GM12878 (cell line): ENCODE data around the gene PINLYP. TPM values are rescaled to one million over a fixed set of nuclear protein-coding genes. Genes with fewer than 3 reads are reported as not detected.

ENCODE experiments used
- CBX5 ChIP-seq: sonication (generic); IDR thresholded peaks from 2 replicates; pipeline ENCODE4 v1.6.1; 2016; ENCODE audit warnings: low read depth, moderate library complexity, mild to moderate bottlenecking, inconsistent platforms
- CHD1 ChIP-seq: IDR thresholded peaks from 2 replicates; pipeline ENCODE4 v1.6.1; 2012; ENCODE audit warnings: low read depth, low read length, improper control_type of control experiment
- CTCF ChIP-seq, 3 experiments: IDR thresholded peaks in 2 of 3; conservative IDR thresholded peaks in 1 of 3; 2 replicates each; pipeline ENCODE4 v1.5.1; 2011; ENCODE audit warnings: low read depth in 3 of 3, low read length in 3 of 3, mild to moderate bottlenecking in 3 of 3, control low read depth in 2 of 3, moderate library complexity in 2 of 3, inconsistent platforms in 1 of 3, mixed read lengths in 1 of 3; ENCODE audit not compliant: control insufficient read depth in 2 of 3, insufficient read depth in 1 of 3; ENCODE audit errors: extremely low read depth in 1 of 3
- CUX1 ChIP-seq: IDR thresholded peaks from 2 replicates; pipeline ENCODE4 v1.6.1; 2012; ENCODE audit warnings: improper control_type of control experiment, low read depth, low read length; ENCODE audit not compliant: insufficient replicate concordance
- E4F1 ChIP-seq: fragments of 450-650 bp; IDR thresholded peaks from 2 replicates; pipeline ENCODE4 v1.6.1; 2018; ENCODE audit warnings: borderline replicate concordance, mild to moderate bottlenecking; ENCODE audit not compliant: partially characterized antibody
- EGR1 ChIP-seq, 2 experiments: IDR thresholded peaks; 1 replicate in 1 of 2; 2 replicates in 1 of 2; pipeline ENCODE4 v1.6.1; 2011 to 2012; ENCODE audit warnings: low read depth in 2 of 2, low read length in 2 of 2, borderline replicate concordance in 1 of 2, mild to moderate bottlenecking in 1 of 2, moderate library complexity in 1 of 2
- EZH2 ChIP-seq: IDR thresholded peaks from 2 replicates; pipeline ENCODE4 v1.6.1; 2012; ENCODE audit warnings: low read depth, mild to moderate bottlenecking, control low read depth, inconsistent platforms, low read length, borderline replicate concordance; ENCODE audit not compliant: control insufficient read depth
- IRF5 ChIP-seq: fragments of 450-650 bp; IDR thresholded peaks from 2 replicates; pipeline ENCODE4 v1.6.1; 2017; ENCODE audit warnings: borderline replicate concordance
- JUNB ChIP-seq: IDR thresholded peaks from 2 replicates; pipeline ENCODE4 v1.6.1; 2016; ENCODE audit warnings: antibody characterized with exemption, mild to moderate bottlenecking
- MYC ChIP-seq: IDR thresholded peaks from 2 replicates; pipeline ENCODE4 v1.6.1; 2011; ENCODE audit warnings: mild to moderate bottlenecking, low read length, moderate library complexity, inconsistent platforms; ENCODE audit not compliant: insufficient read depth, insufficient replicate concordance, insufficient read length, severe bottlenecking
- NBN ChIP-seq: fragments of 450-650 bp; IDR thresholded peaks from 2 replicates; pipeline ENCODE4 v1.6.1; 2016
- NR2C1 ChIP-seq: fragments of 450-650 bp; IDR thresholded peaks from 2 replicates; pipeline ENCODE4 v1.6.1; 2017; ENCODE audit warnings: antibody characterized with exemption, mild to moderate bottlenecking, moderate library complexity
- RUNX3 ChIP-seq: IDR thresholded peaks from 2 replicates; pipeline ENCODE4 v1.6.1; 2012; ENCODE audit warnings: low read length, inconsistent platforms
- SIN3A ChIP-seq: IDR thresholded peaks from 2 replicates; pipeline ENCODE4 v1.6.1; 2012; ENCODE audit warnings: low read depth, low read length, improper control_type of control experiment
- SMARCA5 ChIP-seq: fragments of 450-650 bp; IDR thresholded peaks from 2 replicates; pipeline ENCODE4 v1.6.1; 2017; ENCODE audit warnings: mild to moderate bottlenecking
- SPI1 ChIP-seq: IDR thresholded peaks from 2 replicates; pipeline ENCODE4 v1.6.1; 2011; ENCODE audit warnings: low read depth, mild to moderate bottlenecking, low read length, moderate library complexity, borderline replicate concordance; ENCODE audit not compliant: insufficient read depth
- ZBED1 ChIP-seq: IDR thresholded peaks from 2 replicates; pipeline ENCODE4 v1.6.1; 2016; ENCODE audit warnings: borderline replicate concordance
- polyA plus RNA-seq, 11 experiments: library from polyadenylated mRNA; depleted of rRNA in 4 of 11; unstranded in 6 of 11; stranded (reverse) in 5 of 11; fragments of >200 nt; fragmentation: Nextera tagmentation in 4 of 11; fragmentation: Illumina TruSeq in 1 of 11; extraction: Ambion mirVana in 4 of 11; extraction: Trizol in 1 of 11; gene quantifications; 1 replicate in 1 of 11; 2 replicates in 10 of 11; pipeline versions ENCODE4 v1.2.1 to v1.2.3, GENCODE V29; 2011 to 2016; ENCODE audit warnings: inconsistent platforms in 2 of 11, missing spikeins in 2 of 11, low read depth in 1 of 11
- total RNA-seq, 4 experiments: library from RNA; depleted of rRNA in 3 of 4; stranded (reverse); fragments of >200 nt in 3 of 4; fragmentation: Illumina TruSeq in 1 of 4; extraction: Trizol in 1 of 4; gene quantifications; 2 replicates each; pipeline versions ENCODE4 v1.2.1 to v1.2.3, GENCODE V29; 2013 to 2021

The PINLYP gene
- total and polyA plus RNA-seq, 10 of the 15 experiments (the other 5 are each of a cell fraction or from before 2014, with no cell fraction given): 1.0 to 26.9 (median 11.4) TPM

GRCh38 chr19:43595999-43596841, 20.6 kb downstream of the PINLYP start, which contains the start of the genes IRGQ and ZNF576 (continued):
- TF ChIP-seq SPI1 (no peak), EGR1 (IDR thresholded peaks at IDR 0.05; ENCODE audit: borderline replicate concordance in 1 of 2, low read depth in 2 of 2, low read length in 2 of 2) (peak in 1 of 2 experiments; percentile 76; a peak in 2 of 3 replicates), E4F1 (no peak), CBX5 (no peak), SMARCA5 (no peak; the same call in 1 of the 2 replicates), IRF5 (peak; percentile 98), JUNB (no peak), CUX1 (no peak), NR2C1 (peak; percentile 73), ZBED1 (no peak), SIN3A (no peak; the same call in none of the 2 replicates), CHD1 (no peak), EZH2 (no peak), NBN (peak; percentile 97), CTCF (IDR thresholded peaks at IDR 0.05 in 2 of 3, conservative IDR thresholded peaks at IDR 0.05 in 1 of 3; ENCODE audit: control insufficient read depth in 2 of 3, extremely low read depth in 1 of 3, insufficient read depth in 1 of 3, low read depth in 3 of 3, low read length in 3 of 3) (peak in 1 of 3 experiments; percentile 12; a peak in 1 of 6 replicates), MYC (peak; percentile 92), RUNX3 (peak; percentile 38; the same call in 1 of the 2 replicates)
